ENCODE results near the gene RNF151. TPM values are rescaled to one million over a fixed set of nuclear protein-coding genes. Genes with fewer than 3 reads are reported as not detected.
"Not testable (repeated sequence)": the region's sequence is repeated elsewhere in the genome, so short reads cannot be mapped to it uniquely, and the experiment has no call there.

Gene RNF151
- total RNA-seq, 2 experiments from 2014 or later: not detected

- H3K36me3 ChIP-seq (ENCODE audit: insufficient read depth, low read length): peaks cover 28% of the 10 kb centered on the region
- H3K9me2 ChIP-seq (ENCODE audit: insufficient read depth, low read length); POLR2A ChIA-PET; H3K27ac ChIP-seq (ENCODE audit: low read depth, low read length, poor library complexity, severe bottlenecking); intact Hi-C loops (cut with micrococcal nuclease; ENCODE audit: unreplicated experiment); BruUV-seq (replicated peaks); H4K20me1 ChIP-seq (ENCODE audit: insufficient read depth, low read length); DNase-seq (ENCODE audit: low spot score); CTCF ChIA-PET (ENCODE audit: unreplicated experiment); H3K9me3 ChIP-seq (ENCODE audit: low read length); H3K4me3 ChIP-seq (ENCODE audit: low read depth, low read length, poor library complexity, severe bottlenecking); H3K4me2 ChIP-seq (ENCODE audit: low read length); H2AFZ ChIP-seq (ENCODE audit: low read length): not testable (repeated sequence)
- peaks cover 27% of the 10 kb centered on the region for H3K79me2 ChIP-seq (ENCODE audit: insufficient read depth, low read depth, low read length)
- H3K4me1 ChIP-seq (ENCODE audit: insufficient read depth, low read length, poor library complexity, severe bottlenecking): peaks cover 31% of the 10 kb centered on the region
Measured at GRCh38 chr16:1958143-1958491, 8.5 kb upstream of the RNF151 start.

- peak overlapping the region; percentile 58; the same call in 1 of the 2 replicates for H3K4me2 ChIP-seq (ENCODE audit: low read length)
- ChIA-PET POLR2A (no interaction called here), CTCF (ENCODE audit: unreplicated experiment) (no interaction called here)
- no peak for TF ChIP-seq CTCF (conservative IDR thresholded peaks at IDR 0.05; ENCODE audit: low read length)
- TF ChIP-seq EZH2phosphoT487 (IDR thresholded peaks at IDR 0.05; ENCODE audit: borderline replicate concordance, low read depth, low read length): no peak
- H3K9me2 ChIP-seq (ENCODE audit: insufficient read depth, low read length): no peaks in the 10 kb centered on the region
- BruUV-seq (replicated peaks): no TSS peak
- no peaks in the 10 kb centered on the region for H3K9me3 ChIP-seq (ENCODE audit: low read length)
- peaks cover 31% of the 10 kb centered on the region for H3K4me1 ChIP-seq (ENCODE audit: insufficient read depth, low read length, poor library complexity, severe bottlenecking)
- H3K27ac ChIP-seq (ENCODE audit: low read depth, low read length, poor library complexity, severe bottlenecking): no peak overlapping the region
- H4K20me1 ChIP-seq (ENCODE audit: insufficient read depth, low read length): peaks cover 11% of the 10 kb centered on the region
- intact Hi-C loops (cut with micrococcal nuclease; ENCODE audit: unreplicated experiment): no loop called here
- H3K79me2 ChIP-seq (ENCODE audit: insufficient read depth, low read depth, low read length): peaks cover 34% of the 10 kb centered on the region
- H2AFZ ChIP-seq (ENCODE audit: low read length): peak overlapping the region; percentile 77; the same call in 1 of the 2 replicates
- DNase-seq (ENCODE audit: low spot score): no peak
- H3K36me3 ChIP-seq (ENCODE audit: insufficient read depth, low read length): peaks cover 34% of the 10 kb centered on the region
- peak overlapping the region; percentile 82 for H3K4me3 ChIP-seq (ENCODE audit: low read depth, low read length, poor library complexity, severe bottlenecking)
Measured at GRCh38 chr16:1958715-1959268, 7.9 kb upstream of the RNF151 start.

GRCh38 chr16:1959269-1960039 lies 7.2 kb upstream of the RNF151 start, which contains the start of gene NDUFB10:
Gene NDUFB10, plus strand, starts transcription at chr16:1959538. Its CDS starts 87 bp downstream, at chr16:1959625.
- Histone ChIP-seq H4K20me1 (ENCODE audit: insufficient read depth, low read length) (peaks cover 14% of the 10 kb centered on the region), H3K36me3 (ENCODE audit: insufficient read depth, low read length) (peaks cover 41% of the 10 kb centered on the region), H3K4me3 (ENCODE audit: low read depth, low read length, poor library complexity, severe bottlenecking) (peak within 1 kb of the TSS; percentile 82), H3K4me2 (ENCODE audit: low read length) (peak within 1 kb of the TSS; percentile 96), H3K27ac (ENCODE audit: low read depth, low read length, poor library complexity, severe bottlenecking) (peak within 1 kb of the TSS; percentile 80), H3K9me3 (ENCODE audit: low read length) (no peaks in the 10 kb centered on the region), H2AFZ (ENCODE audit: low read length) (peak within 1 kb of the TSS; percentile 77; the same call in 1 of the 2 replicates), H3K79me2 (ENCODE audit: insufficient read depth, low read depth, low read length) (peaks cover 41% of the 10 kb centered on the region), H3K9me2 (ENCODE audit: insufficient read depth, low read length) (no peaks in the 10 kb centered on the region), H3K4me1 (ENCODE audit: insufficient read depth, low read length, poor library complexity, severe bottlenecking) (peaks cover 31% of the 10 kb centered on the region)
- ChIA-PET POLR2A (no interaction called here), CTCF (ENCODE audit: unreplicated experiment) (no interaction called here)
- intact Hi-C loops (cut with micrococcal nuclease; ENCODE audit: unreplicated experiment): no loop called here
- TF ChIP-seq EZH2phosphoT487 (IDR thresholded peaks at IDR 0.05; ENCODE audit: borderline replicate concordance, low read depth, low read length) (no peak), CTCF (conservative IDR thresholded peaks at IDR 0.05; ENCODE audit: low read length) (peak; percentile 86)
- peak; percentile 93 for DNase-seq (ENCODE audit: low spot score)
- BruUV-seq (replicated peaks): no TSS peak

All from OCI-LY7 (cell line).